PC-9 (cell line): ENCODE measurements around the gene ACAD8. TPM values are rescaled to one million over a fixed set of nuclear protein-coding genes. Genes with fewer than 3 reads are reported as not detected.

Experiments used
- BruUV-seq: library from RNA; stranded (reverse); fragments of 400-500 nt; replicated peaks from 2 replicates; lab custom pipeline; 2021; lab: Mats Ljungman, UMichigan
- CTCF ChIA-PET: fragments of 300-600 bp; sonication (Branson Sonifier 250); formaldehyde crosslinking; loops from one replicate; lab custom pipeline; 2022; ENCODE audit warnings: antibody characterized with exemption; lab: Charles Lee
- POLR2A ChIA-PET: fragments of 300-600 bp; sonication (Branson Sonifier 250); formaldehyde crosslinking; loops from one replicate; lab custom pipeline; 2022; ENCODE audit warnings: antibody characterized with exemption; ENCODE audit not compliant: unreplicated experiment; lab: Charles Lee
- DNase-seq, 2 experiments: peaks; one replicate each; pipeline versions ENCODE4 v3.0.0 to v3.0.0-alpha.2; 2015 to 2022; ENCODE audit warnings: mixed read lengths in 1 of 2
- H2AFZ ChIP-seq: fragments of 200-600 bp; sonication (generic); 2 replicates; pipeline ENCODE4 v1.8.1; 2017; ENCODE audit warnings: antibody characterized with exemption
- H3F3A ChIP-seq: fragments of 200-600 bp; sonication (generic); 2 replicates; pipeline ENCODE4 v1.8.1; 2017; ENCODE audit warnings: antibody characterized with exemption, mild to moderate bottlenecking, low read depth; ENCODE audit not compliant: insufficient read depth
- H3K27ac ChIP-seq: fragments of 200-600 bp; sonication (generic); 2 replicates; pipeline ENCODE4 v1.6.1; 2016; ENCODE audit warnings: mixed run types
- H3K27me3 ChIP-seq: fragments of 200-600 bp; sonication (generic); 2 replicates; pipeline ENCODE4 v1.6.1; 2016; ENCODE audit warnings: low read depth, mixed run types; ENCODE audit not compliant: insufficient read depth
- H3K36me3 ChIP-seq: fragments of 200-600 bp; sonication (generic); 2 replicates; pipeline ENCODE4 v1.6.1; 2016; ENCODE audit warnings: low read depth, mixed run types
- H3K4me1 ChIP-seq: fragments of 200-600 bp; sonication (generic); replicated peaks from 2 replicates; pipeline ENCODE4 v1.6.1; 2016; ENCODE audit warnings: mixed run types; ENCODE audit not compliant: insufficient read depth
- H3K4me2 ChIP-seq: fragments of 200-600 bp; sonication (generic); 2 replicates; pipeline ENCODE4 v1.6.1; 2017; ENCODE audit warnings: mixed run types
- H3K4me3 ChIP-seq: fragments of 200-600 bp; sonication (generic); 2 replicates; pipeline ENCODE4 v1.6.1; 2016; ENCODE audit warnings: mixed run types
- H3K79me2 ChIP-seq: fragments of 200-600 bp; sonication (generic); 2 replicates; pipeline ENCODE4 v1.6.1; 2017; ENCODE audit warnings: low read depth, mixed run types
- H3K9me2 ChIP-seq: fragments of 200-600 bp; sonication (generic); 2 replicates; pipeline ENCODE4 v1.8.1; 2017; ENCODE audit warnings: mild to moderate bottlenecking; ENCODE audit not compliant: insufficient read depth
- H3K9me3 ChIP-seq: fragments of 200-600 bp; sonication (generic); 2 replicates; pipeline ENCODE4 v1.8.1; 2016; ENCODE audit warnings: low read depth; ENCODE audit not compliant: insufficient read depth
- H4K20me1 ChIP-seq: fragments of 200-600 bp; sonication (generic); 2 replicates; pipeline ENCODE4 v1.8.1; 2017; ENCODE audit not compliant: insufficient read depth
- CTCF ChIP-seq: fragments of 200-600 bp; sonication (generic); conservative IDR thresholded peaks from 2 replicates; pipeline ENCODE4 v1.6.1; 2017; ENCODE audit warnings: mixed run types, antibody characterized with exemption, mild to moderate bottlenecking, moderate library complexity
- EZH2 ChIP-seq: fragments of 200-600 bp; sonication (generic); IDR thresholded peaks from 2 replicates; pipeline ENCODE4 v1.8.0; 2017; ENCODE audit warnings: antibody characterized with exemption, low read depth
- intact Hi-C: fragments of 100-400 bp; cut with micrococcal nuclease; formaldehyde crosslinking; loops from one replicate; pipeline ENCODE4 v1.10.0; 2022; ENCODE audit not compliant: unreplicated experiment
- total RNA-seq: library from RNA; stranded (reverse); gene quantifications from 2 replicates; pipeline ENCODE4 v1.2.3, GENCODE V29; 2021

The ACAD8 gene
- total RNA-seq, 1 experiment from 2014 or later: 16.1 TPM

GRCh38 chr11:134233729-134234179 is 19.6 kb upstream of the ACAD8 start:
- H3K79me2 ChIP-seq: no peaks in the 10 kb centered on the region
- H3K27ac ChIP-seq: no peak overlapping the region
- H3K36me3 ChIP-seq: no peaks in the 10 kb centered on the region
- H3K9me2 ChIP-seq: no peaks in the 10 kb centered on the region
- DNase-seq: no peak
- intact Hi-C loops: no loop called here
- no peaks in the 10 kb centered on the region for H3K9me3 ChIP-seq
- CTCF ChIA-PET: no interaction called here
- no peaks in the 10 kb centered on the region for H3K4me1 ChIP-seq
- H3K4me2 ChIP-seq: no peak overlapping the region
- no TSS peak for BruUV-seq
- POLR2A ChIA-PET: no interaction called here
- no peak overlapping the region for H2AFZ ChIP-seq
- no peaks in the 10 kb centered on the region for H3F3A ChIP-seq
- H4K20me1 ChIP-seq: no peaks in the 10 kb centered on the region
- TF ChIP-seq EZH2 (no peak), CTCF (no peak)
- no peak overlapping the region for H3K4me3 ChIP-seq
- no peaks in the 10 kb centered on the region for H3K27me3 ChIP-seq

- no peaks in the 10 kb centered on the region for H3K79me2 ChIP-seq
- POLR2A ChIA-PET: no interaction called here
- intact Hi-C loops: no loop called here
- H3K9me3 ChIP-seq: no peaks in the 10 kb centered on the region
- no peaks in the 10 kb centered on the region for H4K20me1 ChIP-seq
- TF ChIP-seq CTCF (no peak), EZH2 (no peak)
- no peaks in the 10 kb centered on the region for H3K9me2 ChIP-seq
- no peak overlapping the region for H3K27ac ChIP-seq
- H3K27me3 ChIP-seq: no peaks in the 10 kb centered on the region
- H3K4me1 ChIP-seq: no peaks in the 10 kb centered on the region
- H3K4me3 ChIP-seq: no peak overlapping the region
- no peak for DNase-seq
- no peak overlapping the region for H2AFZ ChIP-seq
- CTCF ChIA-PET: no interaction called here
- H3K4me2 ChIP-seq: no peak overlapping the region
- no peaks in the 10 kb centered on the region for H3K36me3 ChIP-seq
- H3F3A ChIP-seq: no peaks in the 10 kb centered on the region
- BruUV-seq: no TSS peak
Measured at GRCh38 chr11:134235399-134235798, 18.0 kb upstream of the ACAD8 start.

- no peak overlapping the region for H2AFZ ChIP-seq
- no peaks in the 10 kb centered on the region for H4K20me1 ChIP-seq
- CTCF ChIA-PET: no interaction called here
- H3K4me2 ChIP-seq: no peak overlapping the region
- no peaks in the 10 kb centered on the region for H3K27me3 ChIP-seq
- H3K4me3 ChIP-seq: no peak overlapping the region
- POLR2A ChIA-PET: no interaction called here
- no peak overlapping the region for H3K27ac ChIP-seq
- H3K79me2 ChIP-seq: no peaks in the 10 kb centered on the region
- no peak for TF ChIP-seq EZH2
- TF ChIP-seq CTCF: no peak
- H3K9me3 ChIP-seq: no peaks in the 10 kb centered on the region
- no peaks in the 10 kb centered on the region for H3K9me2 ChIP-seq
- DNase-seq: no peak
- H3F3A ChIP-seq: no peaks in the 10 kb centered on the region
- no peaks in the 10 kb centered on the region for H3K4me1 ChIP-seq
- H3K36me3 ChIP-seq: no peaks in the 10 kb centered on the region
- intact Hi-C loops: no loop called here
- BruUV-seq: no TSS peak
Measured at GRCh38 chr11:134236834-134237556, 16.4 kb upstream of the ACAD8 start.
